Left lobe of liver (tissue), 2 donors: ENCODE data around the gene ADAMTS16. TPM values are rescaled to one million over a fixed set of nuclear protein-coding genes. Genes with fewer than 3 reads are reported as not detected.

Source experiments
- ATAC-seq: fragments of 200-7000 bp; cut with Tn5 transposase; one replicate; pipeline ENCODE4 v1.9.1; 2020; ENCODE audit warnings: mild to moderate bottlenecking, moderate library complexity
- DNase-seq: peaks from one replicate; pipeline ENCODE4 v3.0.0-alpha.2; 2020; ENCODE audit warnings: low spot score
- total RNA-seq: library from RNA; stranded (reverse); gene quantifications from one replicate; pipeline ENCODE4 v1.2.1, GENCODE V29; 2021
- donor health status: DM: no; HTN: no; CAD: no; lungs with moderate emphysema.
- donor health status: DM: no; HTN: yes; CAD: no.

The ADAMTS16 gene
- total RNA-seq, 1 donor from 2014 or later = not detected

GRCh38 chr5:5219541-5219940 lies 79.4 kb downstream of the ADAMTS16 start:
- ATAC-seq = no peak
- no peak for DNase-seq

- no peak for DNase-seq
Observed at GRCh38 chr5:5220901-5221631, 80.9 kb downstream of the ADAMTS16 start.

GRCh38 chr5:5221724-5222123 lies 81.6 kb downstream of the ADAMTS16 start:
- no peak for DNase-seq
- no peak for ATAC-seq

More at GRCh38 chr5:5220901-5221631, 80.9 kb downstream of the ADAMTS16 start:
- ATAC-seq = no peak

- ATAC-seq = no peak
Observed at GRCh38 chr5:5231576-5231975, 91.4 kb downstream of the ADAMTS16 start.

GRCh38 chr5:5234912-5235311 lies 94.8 kb downstream of the ADAMTS16 start:
- DNase-seq = no peak
- no peak for ATAC-seq

More at GRCh38 chr5:5231576-5231975, 91.4 kb downstream of the ADAMTS16 start:
- DNase-seq = no peak

GRCh38 chr5:5235685-5236084 lies 95.6 kb downstream of the ADAMTS16 start:
- DNase-seq (no peak), ATAC-seq (no peak)

GRCh38 chr5:5239191-5239590 lies 99.1 kb downstream of the ADAMTS16 start:
- no peak for DNase-seq
- ATAC-seq = no peak

GRCh38 chr5:5240234-5240633 lies 100.1 kb downstream of the ADAMTS16 start:
- DNase-seq (no peak), ATAC-seq (no peak)

GRCh38 chr5:5242056-5242455 lies 101.9 kb downstream of the ADAMTS16 start:
- DNase-seq (no peak), ATAC-seq (no peak)

GRCh38 chr5:5246736-5247135 lies 106.6 kb downstream of the ADAMTS16 start:
- DNase-seq (no peak), ATAC-seq (no peak)

- ATAC-seq (no peak), DNase-seq (no peak)
Observed at GRCh38 chr5:5250758-5251157, 110.6 kb downstream of the ADAMTS16 start.

GRCh38 chr5:5252106-5252505 lies 112.0 kb downstream of the ADAMTS16 start:
- ATAC-seq = no peak
- no peak for DNase-seq

GRCh38 chr5:5257353-5257752 lies 117.2 kb downstream of the ADAMTS16 start:
- no peak for ATAC-seq
- DNase-seq = no peak

- DNase-seq (no peak), ATAC-seq (no peak)
Observed at GRCh38 chr5:5258564-5258963, 118.4 kb downstream of the ADAMTS16 start.

- no peak for ATAC-seq
Observed at GRCh38 chr5:5264727-5265126, 124.6 kb downstream of the ADAMTS16 start.

GRCh38 chr5:5266297-5266696 lies 126.2 kb downstream of the ADAMTS16 start:
- ATAC-seq = no peak
- DNase-seq = no peak

More at GRCh38 chr5:5264727-5265126, 124.6 kb downstream of the ADAMTS16 start:
- DNase-seq = no peak

- no peak for ATAC-seq
Observed at GRCh38 chr5:5270161-5270560, 130.0 kb downstream of the ADAMTS16 start.

GRCh38 chr5:5270958-5271785 lies 131.0 kb downstream of the ADAMTS16 start:
- peak; percentile 60 for DNase-seq
- peak; percentile 98 for ATAC-seq

More at GRCh38 chr5:5270161-5270560, 130.0 kb downstream of the ADAMTS16 start:
- no peak for DNase-seq

GRCh38 chr5:5271786-5272321 lies 131.7 kb downstream of the ADAMTS16 start:
- ATAC-seq (no peak), DNase-seq (no peak)

GRCh38 chr5:5273398-5273797 lies 133.3 kb downstream of the ADAMTS16 start:
- DNase-seq = no peak
- ATAC-seq = no peak

GRCh38 chr5:5273976-5274375 lies 133.8 kb downstream of the ADAMTS16 start:
- ATAC-seq = no peak
- no peak for DNase-seq

- no peak for DNase-seq
- no peak for ATAC-seq
Observed at GRCh38 chr5:5275211-5275610, 135.1 kb downstream of the ADAMTS16 start.
